GM18502 (cell line): ENCODE data around the gene COLEC12.

Source experiments
- ATAC-seq: cut with Tn5 transposase; IDR thresholded peaks from one replicate; pipeline ENCODE4 v1.9.1; 2021; ENCODE audit warnings: mild to moderate bottlenecking; ENCODE audit not compliant: unreplicated experiment, poor library complexity

COLEC12 gene

GRCh38 chr18:476251-476664 lies 24.2 kb downstream of the COLEC12 start:
- no peak for ATAC-seq

GRCh38 chr18:475202-476031 lies 25.1 kb downstream of the COLEC12 start:
- no peak for ATAC-seq

GRCh38 chr18:474416-474815 lies 26.1 kb downstream of the COLEC12 start:
- ATAC-seq: no peak

GRCh38 chr18:473802-474201 lies 26.7 kb downstream of the COLEC12 start:
- ATAC-seq: no peak

- ATAC-seq: no peak
These were observed 28.8 kb downstream of the COLEC12 start for GRCh38 chr18:471716-472115.

- ATAC-seq: no peak
These were observed 29.6 kb downstream of the COLEC12 start for GRCh38 chr18:470661-471501.

- ATAC-seq: no peak
These were observed 31.3 kb downstream of the COLEC12 start for GRCh38 chr18:468955-469790.

- no peak for ATAC-seq
These were observed 36.5 kb downstream of the COLEC12 start for GRCh38 chr18:463827-464541.

- ATAC-seq: no peak
These were observed 37.1 kb downstream of the COLEC12 start for GRCh38 chr18:463403-463802.

- ATAC-seq: no peak
These were observed 38.7 kb downstream of the COLEC12 start for GRCh38 chr18:461762-462161.

- ATAC-seq: no peak
These were observed 39.7 kb downstream of the COLEC12 start for GRCh38 chr18:460791-461190.

GRCh38 chr18:459814-460593 lies 40.5 kb downstream of the COLEC12 start:
- no peak for ATAC-seq

- no peak for ATAC-seq
These were observed 42.7 kb downstream of the COLEC12 start for GRCh38 chr18:457521-458412.

- ATAC-seq: no peak
These were observed 43.4 kb downstream of the COLEC12 start for GRCh38 chr18:457140-457519.

- ATAC-seq: no peak
These were observed 44.0 kb downstream of the COLEC12 start for GRCh38 chr18:456361-457139.

GRCh38 chr18:453400-453799 lies 47.1 kb downstream of the COLEC12 start:
- no peak for ATAC-seq

GRCh38 chr18:452816-453215 lies 47.7 kb downstream of the COLEC12 start:
- no peak for ATAC-seq
